GM18870 (cell line): ENCODE data around the gene ATF6B.
"Not testable (repeated sequence)": the region's sequence is repeated elsewhere in the genome, so short reads cannot be mapped to it uniquely, and the experiment has no call there.

Experiments used
- ATAC-seq: cut with Tn5 transposase; IDR thresholded peaks from one replicate; pipeline ENCODE4 v1.9.1; 2021; ENCODE audit warnings: moderate library complexity; ENCODE audit not compliant: unreplicated experiment

The ATF6B gene

DNA sequence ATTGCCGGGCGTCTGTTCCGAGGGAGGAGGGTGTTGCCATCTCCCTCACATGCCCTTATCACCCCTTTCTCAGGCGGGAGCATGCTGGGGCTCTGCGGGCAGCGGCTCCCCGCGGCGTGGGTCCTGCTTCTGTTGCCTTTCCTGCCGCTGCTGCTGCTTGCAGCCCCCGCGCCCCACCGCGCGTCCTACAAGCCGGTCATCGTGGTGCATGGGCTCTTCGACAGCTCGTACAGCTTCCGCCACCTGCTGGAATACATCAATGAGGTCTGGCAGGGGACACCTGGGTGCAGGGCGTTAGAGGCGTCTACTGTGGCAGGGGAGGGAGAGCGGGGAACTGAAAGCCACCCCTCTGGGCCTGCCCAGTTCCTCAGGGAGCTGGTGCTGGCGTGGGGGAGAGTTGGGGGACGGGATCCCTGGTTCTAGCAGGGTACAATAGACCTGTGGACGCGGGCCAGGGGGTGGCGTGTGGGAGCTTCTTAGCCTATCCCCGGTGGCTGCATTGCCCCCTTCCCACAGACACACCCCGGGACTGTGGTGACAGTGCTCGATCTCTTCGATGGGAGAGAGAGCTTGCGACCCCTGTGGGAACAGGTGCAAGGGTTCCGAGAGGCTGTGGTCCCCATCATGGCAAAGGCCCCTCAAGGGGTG lies 26.6 kb upstream of the ATF6B start:
- ATAC-seq, result no peak

GRCh38 chr6:32153564-32154513 lies 25.8 kb upstream of the ATF6B start, which contains the start of gene PPT2:
TSS of gene PPT2 (plus strand) at chr6:32154141. CDS start at chr6:32154595, 454 bp downstream.
- ATAC-seq, result no peak

DNA sequence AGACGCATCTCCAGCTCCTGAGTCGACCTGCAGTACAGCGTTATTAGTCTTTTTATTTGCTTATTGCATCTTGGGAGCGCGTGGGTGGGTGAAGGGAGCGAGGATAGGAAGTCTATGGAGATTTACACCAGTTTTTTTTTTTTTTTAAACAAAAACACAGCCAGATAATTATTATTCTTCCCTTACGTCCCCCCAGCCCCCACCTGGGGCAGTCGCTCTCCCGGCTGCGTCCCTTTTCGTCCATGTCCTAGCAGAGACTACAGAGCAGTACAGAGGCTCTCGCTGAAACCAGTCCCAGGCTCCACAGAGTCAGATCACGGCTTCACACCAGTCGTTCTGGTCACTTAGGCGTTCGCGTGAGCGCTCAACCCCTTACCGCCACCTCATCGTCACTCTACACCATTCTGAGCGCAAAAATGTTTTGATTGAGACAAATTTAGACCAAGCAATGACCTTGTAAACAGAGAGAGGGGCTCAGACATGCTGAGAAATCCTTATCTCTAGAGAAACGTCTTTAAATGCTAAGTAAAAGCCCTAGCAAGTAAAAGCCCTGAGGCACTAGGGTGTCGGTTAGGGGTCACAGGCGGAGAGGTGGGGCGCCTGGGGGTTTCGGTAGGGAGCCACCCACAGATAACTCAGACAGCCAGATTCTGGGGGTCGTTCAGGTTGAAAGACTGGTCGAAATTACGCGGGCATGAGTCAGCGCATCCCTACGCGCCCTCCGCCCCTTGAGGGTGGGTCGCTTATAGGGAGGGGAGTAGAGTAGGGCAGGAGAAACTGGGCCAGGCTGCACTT lies 24.9 kb upstream of the ATF6B start:
- no peak for ATAC-seq

GRCh38 chr6:32151863-32152768 lies 24.1 kb upstream of the ATF6B start, which contains the start of gene PRRT1:
TSS of gene PRRT1 (minus strand) at chr6:32151939. CDS start at chr6:32151827, 112 bp downstream.
- ATAC-seq, result no peak

GRCh38 chr6:32151181-32151862 lies 23.3 kb upstream of the ATF6B start:
- no peak for ATAC-seq

GRCh38 chr6:32149932-32150870 lies 22.2 kb upstream of the ATF6B start:
- ATAC-seq, result no peak

- no peak for ATAC-seq
Measured at GRCh38 chr6:32149092-32149755, 21.2 kb upstream of the ATF6B start.

DNA sequence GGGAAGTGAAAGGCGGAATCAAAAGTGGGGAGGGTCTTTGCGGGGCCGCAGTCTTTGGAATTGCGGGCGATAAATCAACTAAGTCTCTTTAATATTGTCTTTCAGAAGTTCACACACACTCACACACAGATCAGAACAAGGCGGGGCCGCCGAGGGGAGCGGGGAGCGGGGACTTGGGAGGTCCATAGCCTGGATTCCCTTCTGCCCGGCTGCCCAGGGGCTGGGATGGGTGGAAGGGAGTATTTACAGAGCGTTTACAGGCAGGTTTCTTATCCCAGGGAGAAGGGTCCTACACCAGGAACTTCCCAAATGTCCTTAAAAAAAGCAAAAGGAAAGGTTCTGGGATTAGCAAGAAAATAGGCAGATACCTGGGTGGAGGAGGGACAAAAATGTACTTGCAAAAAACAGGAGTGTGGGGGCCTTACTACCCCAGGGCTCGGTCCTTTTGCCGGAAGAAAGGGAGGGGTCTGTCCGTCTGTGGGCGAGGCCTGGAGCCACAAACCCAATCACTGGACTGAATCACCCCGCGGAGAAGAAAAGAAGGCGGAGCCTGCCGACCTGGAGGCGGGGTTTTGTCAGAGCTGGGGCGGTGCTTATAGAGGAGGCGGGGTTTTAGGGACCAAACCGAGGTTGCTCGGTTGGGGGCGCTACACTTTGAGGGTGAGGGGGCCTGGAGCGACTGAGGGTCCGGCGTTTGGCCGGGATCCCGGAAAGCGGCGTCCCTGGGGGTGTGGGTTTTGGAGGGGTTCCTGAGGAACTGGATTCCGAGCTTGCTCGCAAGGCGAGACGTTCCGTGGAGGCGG lies 20.4 kb upstream of the ATF6B start:
- no peak for ATAC-seq

GRCh38 chr6:32147401-32148132 lies 19.5 kb upstream of the ATF6B start:
- no peak for ATAC-seq

GRCh38 chr6:32146687-32147086 lies 18.6 kb upstream of the ATF6B start:
- no peak for ATAC-seq

- no peak for ATAC-seq
Measured at GRCh38 chr6:32146287-32146686, 18.2 kb upstream of the ATF6B start.

- ATAC-seq, result not testable (repeated sequence)
Measured at GRCh38 chr6:32144238-32144637, 16.2 kb upstream of the ATF6B start.

- ATAC-seq, result no peak
Measured at GRCh38 chr6:32140420-32141046, 12.5 kb upstream of the ATF6B start.

DNA sequence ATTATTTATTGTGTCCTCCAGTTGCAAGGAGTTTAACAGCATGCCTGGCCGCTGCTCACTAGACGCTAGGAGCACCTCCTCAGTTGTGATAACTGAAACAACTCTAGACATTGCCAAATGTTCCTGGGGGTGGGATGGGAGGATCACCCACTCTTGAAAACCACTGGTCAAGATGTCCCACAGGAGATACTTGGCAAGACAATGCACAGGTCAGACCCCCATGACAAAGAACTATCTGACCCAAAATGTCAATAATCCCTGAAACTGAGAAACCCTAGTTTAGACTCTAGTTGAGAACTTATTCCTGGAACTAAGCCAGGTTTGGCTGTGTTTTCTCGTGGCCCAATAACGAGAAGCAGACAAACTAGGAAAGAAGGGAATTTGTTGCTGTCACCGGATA lies 11.5 kb upstream of the ATF6B start:
- no peak for ATAC-seq

DNA sequence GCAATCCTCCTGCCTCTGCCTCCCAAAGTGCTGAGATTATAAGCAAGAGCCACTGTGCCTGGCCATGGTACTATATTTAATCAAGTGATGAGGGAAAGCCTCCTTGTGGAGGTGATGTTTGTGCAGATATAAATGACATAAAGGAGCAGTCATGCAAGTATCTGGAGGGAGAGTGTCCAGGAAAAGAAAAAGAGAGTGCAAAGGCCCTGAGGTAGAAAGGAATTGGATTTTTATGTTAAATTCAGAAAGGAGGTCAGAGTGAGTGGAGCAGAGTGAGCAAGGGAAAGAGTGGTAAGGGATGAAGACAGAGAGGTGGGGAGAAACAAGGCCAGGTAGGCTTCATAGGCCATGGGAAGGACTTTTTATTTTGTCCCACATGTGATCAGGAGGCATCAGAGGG lies 9.4 kb upstream of the ATF6B start:
- no peak for ATAC-seq

DNA sequence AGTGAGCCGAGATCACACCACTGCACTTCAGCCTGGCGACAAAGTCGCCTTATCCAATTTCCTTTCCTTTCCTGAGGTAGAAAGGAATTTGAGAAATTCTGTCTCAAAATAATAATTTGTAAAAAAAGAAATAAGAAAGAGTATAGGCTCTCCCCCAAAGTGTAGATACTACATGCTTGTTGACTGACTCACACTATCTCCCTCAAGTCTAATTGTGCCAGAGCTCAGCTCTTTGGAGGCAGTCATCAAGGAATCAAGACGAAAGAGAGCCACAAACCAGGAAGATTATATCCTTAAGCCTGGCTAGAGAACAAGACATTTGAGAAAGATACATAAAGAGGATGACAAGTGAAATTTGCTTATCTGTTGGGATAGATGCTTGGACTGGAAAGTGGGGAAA lies 5.7 kb upstream of the ATF6B start:
- no peak for ATAC-seq
